M059J (cell line): Measurements from ENCODE around the gene C1orf174. TPM values are rescaled to one million over a fixed set of nuclear protein-coding genes. Genes with fewer than 3 reads are reported as not detected.

Experiments
- DNase-seq: peaks from one replicate; pipeline ENCODE4 v3.0.0-alpha.2; 2012; ENCODE audit warnings: low read depth
- total RNA-seq: library from RNA; depleted of rRNA; stranded (reverse); fragments of >200 nt; shearing (Covaris generic); gene quantifications from 2 replicates; pipeline ENCODE4 v1.2.3, GENCODE V29; 2014

C1orf174 gene
- total RNA-seq, 1 experiment from 2014 or later, result 34.7 TPM

GRCh38 chr1:3871451-3871805, 28.6 kb downstream of the C1orf174 start:
- no peak for DNase-seq

- no peak for DNase-seq
Measured at GRCh38 chr1:3869751-3870301, 30.2 kb downstream of the C1orf174 start.

DNA sequence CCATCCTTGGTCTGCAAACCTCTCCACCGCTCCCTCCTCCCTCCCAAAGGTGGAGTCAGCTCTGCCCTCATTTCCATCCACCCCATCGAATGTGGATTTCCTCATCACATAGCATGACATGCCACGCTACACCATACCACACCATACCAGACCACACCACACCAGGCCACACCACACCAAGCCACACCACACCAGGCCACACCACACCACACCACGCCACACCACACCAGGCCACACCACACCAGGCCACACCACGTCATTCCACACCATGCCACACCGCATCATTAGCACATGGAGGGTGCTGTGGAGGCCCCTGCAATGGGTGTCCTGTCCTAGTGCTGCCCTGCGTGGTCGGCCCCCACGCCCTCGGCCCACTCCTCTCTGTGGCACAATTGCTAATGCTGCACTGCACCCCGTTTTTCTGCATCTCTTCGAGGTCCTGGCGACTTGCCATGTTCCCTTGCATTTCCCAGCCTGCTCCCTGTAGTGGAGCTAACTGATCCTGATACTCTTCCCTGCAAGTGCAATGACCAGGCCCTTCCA, 31.5 kb downstream of the C1orf174 start:
- no peak for DNase-seq

GRCh38 chr1:3865606-3866160, 34.4 kb downstream of the C1orf174 start:
- DNase-seq, result no peak

- no peak for DNase-seq
Measured at GRCh38 chr1:3864884-3865283, 35.2 kb downstream of the C1orf174 start.

- no peak for DNase-seq
Measured at GRCh38 chr1:3863231-3863935, 36.7 kb downstream of the C1orf174 start.

DNA sequence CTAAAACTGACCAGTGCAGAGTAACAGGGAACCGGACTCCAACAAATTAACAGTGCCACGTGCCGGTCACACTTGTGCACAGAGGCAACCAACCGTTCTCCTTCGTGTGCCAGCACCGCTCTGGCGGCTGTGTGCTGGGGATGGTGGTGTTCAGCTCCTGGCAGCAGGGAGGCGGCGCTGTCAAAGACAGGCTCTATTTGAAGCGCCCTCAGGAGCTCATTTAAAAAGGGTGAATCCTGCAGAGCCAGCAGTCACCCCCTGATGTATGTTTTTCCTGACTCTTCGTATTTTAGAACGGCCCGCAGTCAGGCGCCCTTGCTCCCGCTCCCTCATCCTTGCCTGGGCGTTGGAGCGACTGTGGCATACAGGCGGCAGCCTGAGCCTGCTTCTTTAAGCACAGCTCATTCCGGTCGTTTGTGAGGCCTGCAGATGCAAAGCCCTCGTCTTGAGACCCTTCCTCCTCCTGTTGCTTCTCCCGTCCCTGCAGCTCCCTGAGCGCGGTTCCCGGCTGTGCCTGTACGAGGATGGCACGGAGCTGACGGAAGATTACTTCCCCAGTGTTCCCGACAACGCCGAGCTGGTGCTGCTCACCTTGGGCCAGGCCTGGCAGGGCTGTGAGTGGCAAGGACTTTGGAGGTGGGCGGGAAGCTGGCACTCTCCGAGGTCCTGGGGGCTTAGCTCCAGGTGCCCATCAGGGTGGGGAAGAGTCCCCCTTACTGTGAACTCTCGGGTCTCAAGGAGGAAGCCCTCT, 41.7 kb downstream of the C1orf174 start:
- DNase-seq, result peak; percentile 5

GRCh38 chr1:3857791-3858129, 42.3 kb downstream of the C1orf174 start:
- no peak for DNase-seq

- DNase-seq, result peak; percentile 97
Measured at GRCh38 chr1:3856923-3857790, 42.9 kb downstream of the C1orf174 start, which contains the start of the genes CEP104 and DFFB. CEP104 (minus strand) TSS chr1:3857211; CDS start chr1:3852407, 4,804 bp downstream. DFFB (plus strand) TSS chr1:3857476; CDS start chr1:3857604, 128 bp downstream.

DNA sequence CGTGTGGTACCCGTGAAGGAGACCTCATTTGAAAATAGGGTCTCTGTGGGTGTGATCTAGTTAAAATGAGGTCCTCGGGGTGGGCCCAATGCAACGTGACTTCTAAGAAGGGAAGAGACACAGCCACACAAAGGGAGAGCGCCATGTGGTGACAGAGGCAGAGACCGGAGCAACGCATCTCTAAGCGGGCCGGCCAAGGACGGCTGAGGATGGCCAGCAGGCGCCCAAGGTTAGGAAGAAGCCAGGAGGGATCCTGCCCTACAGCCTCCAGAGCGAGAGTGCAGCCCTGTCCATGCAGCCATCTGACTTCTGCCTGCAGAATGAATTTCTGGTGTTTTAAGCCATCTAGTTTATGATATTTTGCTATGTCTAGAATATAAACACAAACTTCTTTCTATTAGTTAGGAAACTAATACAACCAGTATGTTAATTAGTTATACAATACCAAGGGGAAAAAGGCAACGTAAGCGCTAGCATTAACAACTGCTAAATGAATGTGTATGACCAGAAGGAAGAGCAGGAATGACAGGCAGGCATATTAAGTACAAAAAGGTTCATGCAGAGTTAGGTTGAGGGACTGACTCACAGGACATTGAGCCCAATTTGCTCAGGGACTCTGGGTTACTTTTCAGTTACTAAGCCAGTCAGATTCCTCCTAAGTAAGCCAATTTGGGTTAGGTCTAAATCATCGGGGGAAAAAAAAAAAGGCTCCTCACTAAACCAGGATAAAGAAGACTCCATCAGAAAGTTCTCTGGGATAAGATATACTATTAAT, 47.2 kb downstream of the C1orf174 start:
- no peak for DNase-seq

DNA sequence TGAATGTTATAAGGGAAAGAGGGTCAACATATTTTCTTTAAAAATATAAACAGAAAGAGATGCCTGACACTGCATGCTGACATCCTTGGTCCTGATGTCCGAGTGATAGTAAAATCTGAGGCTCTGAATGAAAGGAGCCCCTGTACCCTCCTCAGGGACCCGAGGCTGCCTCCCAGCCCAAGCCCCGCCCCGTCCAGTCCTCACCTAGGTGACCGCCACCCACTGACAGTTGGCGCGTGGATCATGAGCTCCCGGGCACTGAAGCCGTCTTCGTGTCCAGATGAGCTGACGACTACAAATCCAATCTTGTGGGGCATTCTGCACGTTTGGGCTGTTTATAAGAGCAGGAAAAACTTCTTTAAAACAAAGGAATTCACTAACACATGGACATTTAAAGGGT, 48.0 kb downstream of the C1orf174 start:
- no peak for DNase-seq

DNA sequence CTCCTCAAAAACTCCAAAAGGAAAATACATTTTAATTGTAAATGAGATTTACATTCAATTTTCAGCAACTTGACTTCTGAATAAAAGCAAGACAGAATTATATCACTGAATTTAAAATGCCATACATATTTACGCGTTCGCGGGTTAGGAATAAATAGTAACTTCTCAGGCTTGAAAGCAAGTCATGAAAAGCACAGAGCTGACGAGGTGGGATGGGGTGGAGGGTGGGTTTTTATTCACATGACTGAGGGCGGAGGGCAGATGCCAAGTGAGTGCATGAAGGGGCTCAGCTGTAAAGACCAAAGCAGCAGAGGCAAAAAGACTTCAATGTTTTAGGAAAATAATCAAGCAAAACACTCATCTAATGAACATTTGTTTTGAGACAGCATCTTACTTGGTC, 48.8 kb downstream of the C1orf174 start:
- no peak for DNase-seq

DNA sequence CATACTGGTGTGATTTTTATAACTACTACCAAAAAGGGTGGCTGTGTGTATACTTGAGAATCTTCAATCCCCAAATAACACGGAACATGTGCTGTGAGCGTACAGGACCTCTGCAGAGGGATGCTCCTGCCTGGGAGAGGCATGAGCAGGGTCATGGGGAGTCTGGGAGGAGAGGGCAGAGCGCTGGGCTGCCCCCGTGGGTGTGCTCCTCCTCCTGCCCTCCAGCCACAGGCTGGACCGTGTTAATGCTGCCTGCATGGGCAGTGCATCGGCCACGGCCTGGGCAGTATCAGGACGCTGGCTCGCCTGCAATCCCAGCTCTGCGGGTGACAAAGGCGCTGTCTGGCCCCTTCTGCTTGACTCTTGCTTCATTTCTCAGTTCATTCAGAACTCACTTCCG, 49.2 kb downstream of the C1orf174 start:
- no peak for DNase-seq

- DNase-seq, result no peak
Measured at GRCh38 chr1:3847081-3847480, 53.0 kb downstream of the C1orf174 start.

DNA sequence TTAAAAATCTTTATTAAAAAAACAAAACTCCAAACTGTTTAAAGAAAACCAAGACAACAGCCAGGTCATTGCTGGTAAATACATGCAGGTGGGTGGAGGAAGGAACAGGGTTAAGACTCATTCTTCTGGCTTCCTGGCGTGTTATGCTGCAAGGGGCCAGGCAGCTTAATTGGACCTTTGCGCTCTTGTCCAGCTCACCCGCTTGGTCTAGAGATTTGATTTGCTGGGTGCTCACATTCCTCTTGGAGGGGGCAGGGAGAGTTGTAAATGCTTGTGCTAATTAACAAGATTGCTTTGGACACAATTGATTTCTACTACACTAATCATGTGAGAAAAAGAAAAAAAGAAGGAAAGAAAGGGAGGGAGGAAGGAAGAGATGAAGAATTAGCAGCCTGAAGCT, 53.5 kb downstream of the C1orf174 start:
- no peak for DNase-seq

DNA sequence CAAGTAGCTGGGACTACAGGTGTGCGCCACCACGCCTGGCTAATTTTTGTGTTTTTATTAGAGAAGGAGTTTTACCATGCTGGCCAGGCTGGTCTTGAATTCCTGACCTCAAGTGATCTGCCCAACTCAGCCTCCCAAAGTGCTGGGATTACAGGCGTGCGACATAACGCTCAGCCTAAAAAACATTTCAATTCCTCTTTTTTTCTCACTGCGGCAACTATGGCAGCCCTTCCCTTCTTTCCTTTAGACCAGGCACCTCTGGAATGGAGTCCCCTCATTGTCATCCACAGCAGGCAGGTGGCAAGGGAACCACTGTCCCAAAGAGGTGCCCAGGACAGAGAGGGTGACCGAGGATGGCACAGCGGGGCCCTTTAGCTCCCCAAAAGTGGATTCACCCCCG, 57.2 kb downstream of the C1orf174 start:
- DNase-seq, result no peak

- no peak for DNase-seq
Measured at GRCh38 chr1:3841491-3841890, 58.6 kb downstream of the C1orf174 start.
